GM23248 (cell line): ENCODE results near the gene TPM4. TPM values are rescaled to one million over a fixed set of nuclear protein-coding genes. Genes with fewer than 3 reads are reported as not detected.

Experiments
- DNase-seq: peaks from one replicate; pipeline ENCODE4 v3.0.0-alpha.2; 2015
- H2AFZ ChIP-seq: fragments of 200-600 bp; sonication (generic); 2 replicates; pipeline ENCODE4 v1.6.1; 2016; ENCODE audit warnings: antibody characterized with exemption
- H3F3A ChIP-seq: fragments of 200-600 bp; sonication (generic); 2 replicates; pipeline ENCODE4 v1.6.1; 2016; ENCODE audit warnings: mild to moderate bottlenecking, antibody characterized with exemption, mixed run types; ENCODE audit not compliant: insufficient read depth
- H3K27ac ChIP-seq: fragments of 200-600 bp; sonication (generic); 2 replicates; pipeline ENCODE4 v1.5.1; 2016; ENCODE audit warnings: mild to moderate bottlenecking
- H3K27me3 ChIP-seq: fragments of 200-600 bp; sonication (generic); replicated peaks from 2 replicates; pipeline ENCODE4 v1.6.1; 2016; ENCODE audit warnings: mild to moderate bottlenecking; ENCODE audit not compliant: insufficient read depth
- H3K36me3 ChIP-seq: fragments of 200-600 bp; sonication (generic); 2 replicates; pipeline ENCODE4 v1.6.1; 2016; ENCODE audit warnings: low read depth, mild to moderate bottlenecking
- H3K4me1 ChIP-seq: fragments of 200-600 bp; sonication (generic); 2 replicates; pipeline ENCODE4 v1.6.1; 2016; ENCODE audit warnings: mild to moderate bottlenecking; ENCODE audit not compliant: insufficient read depth
- H3K4me2 ChIP-seq: fragments of 200-600 bp; sonication (generic); one replicate; pipeline ENCODE4 v1.6.1; 2016; ENCODE audit warnings: mild to moderate bottlenecking; ENCODE audit not compliant: unreplicated experiment
- H3K4me3 ChIP-seq: fragments of 200-600 bp; sonication (generic); 2 replicates; pipeline ENCODE4 v1.5.1; 2016; ENCODE audit warnings: mild to moderate bottlenecking
- H3K79me2 ChIP-seq: fragments of 200-600 bp; sonication (generic); 2 replicates; pipeline ENCODE4 v1.6.1; 2016; ENCODE audit warnings: mild to moderate bottlenecking; ENCODE audit not compliant: insufficient read depth
- H3K9ac ChIP-seq: fragments of 200-600 bp; sonication (generic); 2 replicates; pipeline ENCODE4 v1.6.1; 2016; ENCODE audit warnings: mild to moderate bottlenecking
- H3K9me2 ChIP-seq: fragments of 200-600 bp; sonication (generic); 2 replicates; pipeline ENCODE4 v1.6.1; 2016; ENCODE audit warnings: mixed run types, mild to moderate bottlenecking, moderate library complexity; ENCODE audit not compliant: insufficient read depth
- H3K9me3 ChIP-seq: fragments of 200-600 bp; sonication (generic); one replicate; pipeline ENCODE4 v1.6.1; 2017; ENCODE audit warnings: low read depth
- H4K20me1 ChIP-seq: fragments of 200-600 bp; sonication (generic); 2 replicates; pipeline ENCODE4 v1.6.0; 2016; ENCODE audit not compliant: insufficient read depth
- EZH2 ChIP-seq: fragments of 200-600 bp; sonication (generic); IDR thresholded peaks from 2 replicates; pipeline ENCODE4 v1.6.1; 2018; ENCODE audit warnings: antibody characterized with exemption, mild to moderate bottlenecking; ENCODE audit not compliant: insufficient read depth, poor library complexity, severe bottlenecking
- EZH2phosphoT487 ChIP-seq: fragments of 200-600 bp; sonication (generic); IDR thresholded peaks from 2 replicates; pipeline ENCODE4 v1.6.1; 2018; ENCODE audit warnings: antibody characterized with exemption, moderate library complexity, mild to moderate bottlenecking, low read depth; ENCODE audit not compliant: insufficient read depth
- WGBS, 2 experiments: methylation state at CpG; one replicate each; pipeline ENCODE4 v1.1.6; 2015 to 2017; ENCODE audit warnings: low lambda C conversion rate in 2 of 2, low coverage in 1 of 2; ENCODE audit errors: missing lambda C conversion rate in 2 of 2; 5-methylcytosine and 5-hydroxymethylcytosine counted together
- in situ Hi-C: fragments of 300-500 bp; cut with MboI; formaldehyde crosslinking; loops from 2 replicates; pipeline ENCODE4 v1.15.0; 2020
- polyA plus RNA-seq: library from polyadenylated mRNA; unstranded; fragments of >200 nt; fragmentation: Nextera tagmentation; extraction: Ambion mirVana; gene quantifications from 2 replicates; pipeline ENCODE4 v1.2.1, GENCODE V29; 2016
- total RNA-seq: library from RNA; depleted of rRNA; stranded (reverse); fragments of >200 nt; shearing (Covaris generic); gene quantifications from 2 replicates; pipeline ENCODE4 v1.2.3, GENCODE V29; 2014

The TPM4 gene
- total and polyA plus RNA-seq, 2 experiments from 2014 or later = 1,408 to 1,469 TPM

DNA sequence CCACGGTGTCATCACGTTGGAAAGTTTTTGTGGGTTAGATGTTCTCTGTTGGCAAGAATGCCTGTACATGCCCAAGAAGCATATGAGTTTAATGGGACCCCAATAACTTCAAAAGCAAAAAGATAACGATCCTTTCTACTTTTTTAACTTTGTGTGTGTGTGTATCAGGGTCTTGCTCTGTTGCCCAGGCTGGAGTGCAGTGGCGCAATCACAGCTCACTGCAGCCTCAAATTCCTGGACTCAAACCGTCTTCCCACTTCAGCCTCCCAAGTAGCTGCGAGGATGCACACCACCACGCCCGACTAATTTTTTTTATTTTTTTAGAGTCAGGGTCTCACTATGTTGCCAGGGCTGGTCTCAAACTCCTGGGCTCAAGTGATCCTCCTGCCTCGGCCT is 34.3 kb upstream of the TPM4 start:
- no peaks in the 10 kb centered on the region for H3K9me3 ChIP-seq
- H3K4me1 ChIP-seq = peaks cover 5% of the 10 kb centered on the region; the same call in 1 of the 2 replicates
- peak overlapping the region; percentile 65 for H3K4me3 ChIP-seq
- no peaks in the 10 kb centered on the region for H3F3A ChIP-seq
- H4K20me1 ChIP-seq = no peaks in the 10 kb centered on the region
- in situ Hi-C loops = loop anchor here (10.0 kb wide), 1 partner anchor 143 kb away; the partner anchor contains the start of gene FAM32A
- no peak for DNase-seq
- H3K9ac ChIP-seq = peak overlapping the region; percentile 74; the same call in 1 of the 2 replicates
- 56 to 57% methylated on average over 9 of the region's 9 CpGs for WGBS, 2 experiments
- TF ChIP-seq EZH2 = no peak
- no peak overlapping the region for H3K27ac ChIP-seq
- H2AFZ ChIP-seq = peak overlapping the region; percentile 90
- H3K9me2 ChIP-seq = no peaks in the 10 kb centered on the region
- no peaks in the 10 kb centered on the region for H3K27me3 ChIP-seq
- H3K4me2 ChIP-seq = peak overlapping the region; percentile 78
- no peaks in the 10 kb centered on the region for H3K36me3 ChIP-seq
- H3K79me2 ChIP-seq = no peaks in the 10 kb centered on the region

DNA sequence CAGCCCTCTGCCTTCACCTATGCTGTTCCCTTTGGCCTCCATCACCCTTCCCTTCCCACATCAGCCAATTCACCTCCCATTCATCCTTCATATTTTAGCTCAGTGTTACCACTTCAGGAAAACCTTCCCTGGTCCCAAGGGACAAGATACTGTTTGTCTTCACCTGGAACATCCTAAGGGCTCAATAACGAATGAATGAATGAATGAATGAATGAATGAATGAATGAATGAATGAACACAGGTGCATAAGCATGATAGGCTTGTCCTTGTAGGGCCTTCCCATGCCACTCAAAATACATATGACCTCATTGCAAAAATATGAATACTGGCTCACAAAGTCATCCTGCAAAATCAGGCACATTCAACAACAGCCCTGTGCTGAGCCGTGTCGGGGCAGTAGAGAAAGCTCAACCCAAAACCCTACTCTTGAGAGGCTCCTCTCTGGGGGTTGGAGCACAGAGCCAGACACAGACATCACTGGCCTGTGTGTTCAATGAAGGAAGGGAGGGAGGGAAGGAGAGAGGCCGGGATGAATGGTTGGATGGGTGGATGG is 33.7 kb upstream of the TPM4 start:
- no peaks in the 10 kb centered on the region for H3F3A ChIP-seq
- peaks cover 5% of the 10 kb centered on the region; the same call in 1 of the 2 replicates for H3K4me1 ChIP-seq
- no peaks in the 10 kb centered on the region for H3K27me3 ChIP-seq
- WGBS, 2 experiments = 24 to 27% methylated on average over 4 of the region's 4 CpGs
- H3K79me2 ChIP-seq = no peaks in the 10 kb centered on the region
- H2AFZ ChIP-seq = no peak overlapping the region
- H3K9ac ChIP-seq = no peak overlapping the region
- no peak overlapping the region for H3K4me3 ChIP-seq
- no peak overlapping the region for H3K4me2 ChIP-seq
- no peaks in the 10 kb centered on the region for H3K9me2 ChIP-seq
- H3K36me3 ChIP-seq = no peaks in the 10 kb centered on the region
- in situ Hi-C loops = loop anchor here (10.0 kb wide), 1 partner anchor 142 kb away; the partner anchor contains the start of gene FAM32A
- TF ChIP-seq EZH2 = no peak
- TF ChIP-seq EZH2phosphoT487 = no peak
- no peak for DNase-seq
- H3K27ac ChIP-seq = no peak overlapping the region
- H3K9me3 ChIP-seq = no peaks in the 10 kb centered on the region
- H4K20me1 ChIP-seq = no peaks in the 10 kb centered on the region

DNA sequence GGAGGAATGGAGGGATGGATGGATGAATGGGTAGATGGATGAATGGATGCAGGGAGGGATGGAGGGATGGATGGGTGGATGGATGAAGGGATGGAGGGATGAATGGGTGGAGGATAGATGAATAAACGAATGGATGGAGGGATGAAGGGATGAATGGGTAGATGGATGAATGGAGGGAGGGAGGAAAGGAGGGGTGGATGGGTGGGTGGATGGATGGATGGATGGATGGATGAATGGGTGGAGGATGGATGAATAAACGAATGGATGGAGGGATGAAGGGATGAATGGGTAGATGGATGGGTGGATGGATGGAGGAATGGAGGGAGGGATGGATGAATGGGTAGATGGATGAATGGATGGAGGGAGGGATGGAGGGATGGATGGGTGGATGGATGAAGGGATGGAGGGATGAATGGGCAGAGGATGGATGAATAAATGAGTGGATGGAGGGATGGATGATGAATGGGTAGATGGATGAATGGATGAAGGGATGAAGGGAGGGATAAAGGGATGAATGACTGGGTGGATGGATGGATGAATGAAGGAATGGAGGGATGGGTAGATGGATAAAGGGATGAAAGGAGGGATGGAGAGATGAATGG is 33.0 kb upstream of the TPM4 start:
- 40% methylated on average over 2 of the region's 2 CpGs; no CpG with 5 or more reads in 1 of the 2 experiments for WGBS, 2 experiments
- in situ Hi-C loops = loop anchor here (10.0 kb wide), 1 partner anchor 142 kb away; the partner anchor contains the start of gene FAM32A

DNA sequence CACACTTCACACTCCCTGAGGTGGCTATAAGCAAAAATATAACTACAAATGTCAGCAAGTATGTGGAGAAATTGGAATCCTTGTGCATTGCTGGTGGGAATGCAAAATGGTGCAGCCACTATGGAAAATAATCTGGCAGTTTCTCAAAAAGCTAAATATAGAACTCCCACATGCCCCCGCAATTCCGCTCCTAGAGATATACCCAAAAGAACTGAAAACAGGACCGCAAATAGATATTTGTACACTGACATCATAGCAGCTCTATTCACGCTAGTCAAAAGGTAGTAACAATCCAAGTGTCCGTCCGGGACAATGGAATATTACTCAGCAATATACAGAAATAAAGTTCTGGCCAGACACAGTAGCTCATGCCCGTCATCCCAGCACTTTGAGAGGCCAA is 31.5 kb upstream of the TPM4 start:
- H3K79me2 ChIP-seq = no peaks in the 10 kb centered on the region
- TF ChIP-seq EZH2phosphoT487 (no peak), EZH2 (no peak)
- in situ Hi-C loops = loop anchor here (10.0 kb wide), 1 partner anchor 140 kb away; the partner anchor contains the start of gene FAM32A
- no peak for DNase-seq
- H3K4me2 ChIP-seq = no peak overlapping the region
- H3K9me2 ChIP-seq = no peaks in the 10 kb centered on the region
- 74 to 76% methylated on average over 7 of the region's 7 CpGs for WGBS, 2 experiments
- no peaks in the 10 kb centered on the region for H3F3A ChIP-seq
- no peak overlapping the region for H3K27ac ChIP-seq
- H2AFZ ChIP-seq = no peak overlapping the region
- H3K27me3 ChIP-seq = no peaks in the 10 kb centered on the region
- peaks cover 5% of the 10 kb centered on the region; the same call in 1 of the 2 replicates for H3K4me1 ChIP-seq
- H3K9me3 ChIP-seq = no peaks in the 10 kb centered on the region
- no peak overlapping the region for H3K4me3 ChIP-seq
- H4K20me1 ChIP-seq = no peaks in the 10 kb centered on the region
- no peaks in the 10 kb centered on the region for H3K36me3 ChIP-seq
- no peak overlapping the region for H3K9ac ChIP-seq

More for the DNA sequence above, 33.0 kb upstream of the TPM4 start:
- Histone ChIP-seq H3K4me2 (no peak overlapping the region), H3K9ac (no peak overlapping the region), H3K9me3 (no peaks in the 10 kb centered on the region), H3K4me3 (no peak overlapping the region), H3K79me2 (no peaks in the 10 kb centered on the region), H3K27me3 (no peaks in the 10 kb centered on the region), H2AFZ (no peak overlapping the region), H3F3A (no peaks in the 10 kb centered on the region), H3K27ac (no peak overlapping the region), H3K36me3 (no peaks in the 10 kb centered on the region), H3K9me2 (no peaks in the 10 kb centered on the region), H3K4me1 (peaks cover 5% of the 10 kb centered on the region; the same call in 1 of the 2 replicates), H4K20me1 (no peaks in the 10 kb centered on the region)
- no peak for TF ChIP-seq EZH2
- TF ChIP-seq EZH2phosphoT487 = no peak
- DNase-seq = no peak
